Peyer's patch (tissue), 4 donors: ENCODE measurements around the gene CDC42BPA. TPM values are rescaled to one million over a fixed set of nuclear protein-coding genes. Genes with fewer than 3 reads are reported as not detected.
"Not testable (repeated sequence)": the region's sequence is repeated elsewhere in the genome, so short reads cannot be mapped to it uniquely, and the experiment has no call there.

Experiments used
- DNase-seq, 3 donors: peaks; one replicate each; pipeline ENCODE4 v3.0.0-alpha.2; 2017 to 2019
- H3K27ac ChIP-seq, 4 donors: fragments of 200-600 bp; sonication (generic); one replicate each; pipeline ENCODE4 v1.5.1; 2016 to 2019
- H3K27me3 ChIP-seq, 2 donors: fragments of 200-600 bp; sonication (generic); one replicate each; pipeline ENCODE4 v1.5.1; 2019
- H3K36me3 ChIP-seq, 3 donors: fragments of 200-600 bp; sonication (generic); one replicate each; pipeline ENCODE4 v1.5.1; 2016 to 2019
- H3K4me1 ChIP-seq, 4 donors: fragments of 200-600 bp; sonication (generic); one replicate each; pipeline ENCODE4 v1.5.1; 2016 to 2019
- H3K4me3 ChIP-seq, 4 donors: fragments of 200-600 bp; sonication (generic); 1 replicate in 3 of 4; 2 replicates in 1 of 4; pipeline ENCODE4 v1.5.1; 2016 to 2019; ENCODE audit warnings: mild to moderate bottlenecking in 1 of 4
- H3K9me3 ChIP-seq, 4 donors: fragments of 200-600 bp; sonication (generic); one replicate each; pipeline ENCODE4 v1.5.1; 2016 to 2019; ENCODE audit warnings: mild to moderate bottlenecking in 1 of 4
- CTCF ChIP-seq, 6 experiments: fragments of 450-650 bp in 4 of 6; fragments of 200-600 bp in 2 of 6; sonication (generic) in 1 of 6; IDR thresholded peaks; one replicate each; pipeline ENCODE4 v1.5.1; 2017 to 2019; ENCODE audit warnings: antibody characterized with exemption in 6 of 6, mild to moderate bottlenecking in 3 of 6, moderate library complexity in 1 of 6
- POLR2A ChIP-seq, 2 donors: fragments of 450-650 bp; IDR thresholded peaks; one replicate each; pipeline ENCODE4 v1.5.1; 2017; ENCODE audit warnings: antibody characterized with exemption in 2 of 2, mild to moderate bottlenecking in 2 of 2, moderate library complexity in 2 of 2
- total RNA-seq, 4 donors: library from RNA; depleted of rRNA; stranded (reverse); fragments of >200 nt; gene quantifications; one replicate each; pipeline ENCODE4 v1.1.0, GENCODE V29; 2016

Gene CDC42BPA
- total RNA-seq, 4 donors from 2014 or later: 49.3 to 107 (median 53.9) TPM

GRCh38 chr1:226960944-226961765 is 357.1 kb downstream of the CDC42BPA start:
- Histone ChIP-seq H3K27ac (no peak overlapping the region), H3K4me1 (no peaks in the 10 kb centered on the region), H3K36me3 (peaks cover 0 to 18% (median 0%) of the 10 kb centered on the region in 3 donors), H3K9me3 (no peaks in the 10 kb centered on the region), H3K4me3 (no peak overlapping the region), H3K27me3 (no peaks in the 10 kb centered on the region)
- TF ChIP-seq POLR2A (IDR thresholded peaks at IDR 0.05): no peak
- no peak for TF ChIP-seq CTCF (IDR thresholded peaks at IDR 0.05)
- no peak for DNase-seq

GRCh38 chr1:226960256-226960655 is 358.0 kb downstream of the CDC42BPA start:
- H3K27ac ChIP-seq: no peak overlapping the region
- no peak overlapping the region for H3K4me3 ChIP-seq
- TF ChIP-seq CTCF (IDR thresholded peaks at IDR 0.05): no peak
- TF ChIP-seq POLR2A (IDR thresholded peaks at IDR 0.05): no peak
- H3K36me3 ChIP-seq: peaks cover 0 to 9% (median 0%) of the 10 kb centered on the region in 3 donors
- no peaks in the 10 kb centered on the region for H3K9me3 ChIP-seq
- H3K4me1 ChIP-seq: no peaks in the 10 kb centered on the region
- H3K27me3 ChIP-seq: no peaks in the 10 kb centered on the region
- DNase-seq: no peak

- H3K9me3 ChIP-seq: no peaks in the 10 kb centered on the region
- H3K27me3 ChIP-seq: no peaks in the 10 kb centered on the region
- no peaks in the 10 kb centered on the region for H3K4me1 ChIP-seq
- no peak overlapping the region for H3K27ac ChIP-seq
- H3K36me3 ChIP-seq: no peaks in the 10 kb centered on the region
- peak in 1 of 3 donors; percentile 44 for DNase-seq
- no peak overlapping the region for H3K4me3 ChIP-seq
- no peak for TF ChIP-seq POLR2A (IDR thresholded peaks at IDR 0.05)
Observed at GRCh38 chr1:226958300-226958699, 360.0 kb downstream of the CDC42BPA start.

- no peaks in the 10 kb centered on the region for H3K36me3 ChIP-seq
- H3K4me3 ChIP-seq: no peak overlapping the region
- H3K27ac ChIP-seq: no peak overlapping the region
- H3K9me3 ChIP-seq: no peaks in the 10 kb centered on the region
- no peaks in the 10 kb centered on the region for H3K4me1 ChIP-seq
- no peaks in the 10 kb centered on the region for H3K27me3 ChIP-seq
- no peak for DNase-seq
- TF ChIP-seq POLR2A (IDR thresholded peaks at IDR 0.05): no peak
- TF ChIP-seq CTCF (IDR thresholded peaks at IDR 0.05): no peak
Observed at GRCh38 chr1:226957714-226958113, 360.6 kb downstream of the CDC42BPA start.

GRCh38 chr1:226956942-226957713 is 361.2 kb downstream of the CDC42BPA start:
- Histone ChIP-seq H3K27ac (no peak overlapping the region), H3K9me3 (no peaks in the 10 kb centered on the region), H3K36me3 (no peaks in the 10 kb centered on the region), H3K4me3 (no peak overlapping the region), H3K4me1 (no peaks in the 10 kb centered on the region), H3K27me3 (no peaks in the 10 kb centered on the region)
- TF ChIP-seq POLR2A (IDR thresholded peaks at IDR 0.05) (no peak), CTCF (IDR thresholded peaks at IDR 0.05) (no peak)
- peak in 1 of 3 donors; percentile 17 for DNase-seq

GRCh38 chr1:226955857-226956256 is 362.4 kb downstream of the CDC42BPA start:
- not testable (repeated sequence) for H3K9me3 ChIP-seq, H3K4me3 ChIP-seq, H3K4me1 ChIP-seq, H3K27me3 ChIP-seq, H3K36me3 ChIP-seq, H3K27ac ChIP-seq, DNase-seq
